Left kidney (tissue), 2 donors: ENCODE data around the gene SNRNP40. TPM values are rescaled to one million over a fixed set of nuclear protein-coding genes. Genes with fewer than 3 reads are reported as not detected.
"Not testable (repeated sequence)": the region's sequence is repeated elsewhere in the genome, so short reads cannot be mapped to it uniquely, and the experiment has no call there.

Experiments
- DNase-seq: peaks from one replicate; pipeline ENCODE4 v3.0.0-alpha.2; 2013
- polyA plus RNA-seq: library from polyadenylated mRNA; unstranded; fragments of 120-200 nt; gene quantifications from one replicate; pipeline ENCODE4 v1.2.1, GENCODE V29; 2013; ENCODE audit not compliant: insufficient read length

Gene SNRNP40
- polyA plus RNA-seq, 1 donor: 82.5 TPM

- DNase-seq: no peak
These were observed 608 bp downstream of the SNRNP40 start for GRCh38 chr1:31295874-31296485.

DNA sequence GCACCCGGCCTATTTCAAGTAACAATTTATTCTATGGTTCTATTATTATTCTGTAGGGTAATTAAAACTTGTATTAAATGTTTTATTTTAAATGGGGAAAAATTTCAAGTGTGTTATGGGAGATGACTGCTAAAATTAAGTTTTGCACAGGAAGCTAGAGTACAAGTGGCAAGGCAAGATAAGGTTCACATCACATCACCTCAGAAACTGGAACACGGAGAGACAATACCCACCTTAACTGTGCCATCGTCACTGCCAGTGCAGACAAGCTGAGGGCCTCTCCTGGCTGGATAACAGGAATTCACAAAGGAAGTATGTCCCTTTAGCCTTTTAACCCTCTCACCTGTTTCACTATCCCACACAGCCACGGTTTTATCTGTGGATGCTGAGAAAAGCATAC is 7.6 kb downstream of the SNRNP40 start:
- no peak for DNase-seq

GRCh38 chr1:31287791-31288190 is 8.8 kb downstream of the SNRNP40 start:
- not testable (repeated sequence) for DNase-seq

DNA sequence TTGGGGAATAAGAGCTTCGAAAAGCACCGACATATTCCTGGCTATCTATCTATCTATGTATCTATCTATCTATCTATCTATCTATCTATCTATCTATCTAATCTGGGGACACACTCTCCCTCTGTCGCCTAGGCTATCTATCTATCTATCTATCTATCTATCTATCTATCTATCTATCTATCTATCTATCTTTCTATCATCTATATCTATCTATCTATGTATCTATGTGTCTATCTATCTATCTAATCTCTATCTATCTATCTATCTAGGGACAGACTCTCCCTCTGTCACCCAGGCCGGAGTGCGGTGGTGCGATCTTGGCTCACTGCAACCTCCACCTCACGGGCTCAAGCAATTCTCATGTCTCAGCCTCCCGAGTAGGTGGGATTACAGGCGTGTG is 14.2 kb downstream of the SNRNP40 start:
- not testable (repeated sequence) for DNase-seq

DNA sequence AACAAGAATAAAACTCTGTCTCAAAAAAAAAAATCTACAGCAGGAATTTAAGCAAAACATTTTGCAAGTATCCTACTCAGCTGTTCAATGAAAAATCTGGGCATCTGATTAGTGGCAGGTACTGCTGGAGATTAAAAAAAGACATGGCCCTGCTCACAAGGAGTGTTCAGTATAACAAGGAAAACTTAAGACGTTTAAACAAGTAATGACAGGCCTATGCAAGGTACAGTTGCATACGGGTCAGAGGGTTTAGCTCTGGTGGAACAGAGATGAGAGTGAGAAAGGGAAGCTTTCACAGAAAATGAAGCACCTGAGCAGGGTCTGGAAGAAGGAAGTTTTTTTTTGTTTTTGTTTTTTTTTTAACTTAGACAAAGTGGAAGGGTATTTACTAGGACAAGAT is 23.0 kb downstream of the SNRNP40 start:
- DNase-seq: no peak

DNA sequence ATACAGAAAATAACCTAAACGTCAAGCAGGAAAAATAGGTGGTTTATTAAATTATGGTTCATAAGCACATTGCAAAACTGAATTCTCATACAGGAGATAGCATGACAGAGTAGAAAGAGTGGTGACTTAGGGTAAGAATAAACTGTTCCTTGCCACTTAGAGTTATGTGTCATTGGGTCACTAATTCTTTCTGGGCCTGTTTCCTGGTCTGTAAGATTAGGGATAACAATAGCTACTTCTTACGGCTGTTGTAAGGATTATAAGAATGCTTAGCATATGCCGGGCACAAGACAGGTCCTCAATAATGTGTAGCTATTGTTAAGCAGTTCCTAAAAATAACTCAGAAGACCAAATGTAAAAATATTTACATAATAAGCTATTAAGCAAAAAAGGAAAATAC is 24.2 kb downstream of the SNRNP40 start:
- no peak for DNase-seq

DNA sequence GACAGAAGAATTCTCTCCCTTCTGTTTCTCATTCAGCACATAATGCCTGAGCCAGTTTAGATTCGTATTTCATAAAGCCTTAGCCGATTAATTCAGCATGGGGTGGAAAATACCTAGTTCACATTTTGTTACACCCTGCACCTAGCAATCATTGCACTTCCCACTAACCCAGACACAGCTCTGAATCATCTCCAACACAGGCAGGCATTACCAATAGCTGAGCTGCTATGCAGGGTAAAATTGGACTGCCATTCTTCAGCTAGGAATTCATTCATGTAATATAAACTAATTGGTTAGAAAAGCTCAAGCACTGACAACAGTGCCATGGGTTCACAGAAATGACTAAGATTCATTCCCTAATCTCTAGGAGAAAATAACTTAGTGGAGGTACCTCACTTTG is 30.0 kb downstream of the SNRNP40 start:
- no peak for DNase-seq

DNA sequence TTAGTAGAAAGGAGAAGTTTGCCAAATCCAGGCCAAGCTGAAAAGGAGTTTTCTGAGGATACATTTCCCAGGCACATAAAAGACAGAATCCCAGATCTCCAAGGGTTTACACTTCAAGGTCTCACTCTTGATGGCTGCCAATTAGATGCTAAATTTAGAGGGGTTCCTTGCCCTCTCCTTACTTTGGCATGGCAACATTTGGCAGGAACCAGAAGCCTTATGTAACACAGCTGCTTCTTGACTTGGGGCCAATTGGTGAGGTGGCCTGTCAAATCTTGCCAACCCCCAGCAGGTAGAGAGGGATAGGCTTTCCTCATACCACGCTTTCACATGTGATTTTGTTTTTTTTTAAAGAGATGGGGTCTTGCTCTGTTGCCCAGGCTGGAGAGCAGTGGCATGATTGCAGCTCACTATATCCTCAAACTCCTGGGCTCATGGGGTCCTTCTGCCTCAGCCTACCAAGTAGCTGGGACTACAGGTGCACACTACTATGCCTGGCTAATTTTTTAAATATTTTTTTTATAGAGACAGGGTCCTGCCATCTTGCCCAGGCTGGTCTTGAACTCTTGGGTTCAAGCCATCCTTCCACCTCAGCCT is 31.7 kb downstream of the SNRNP40 start:
- no peak for DNase-seq

DNA sequence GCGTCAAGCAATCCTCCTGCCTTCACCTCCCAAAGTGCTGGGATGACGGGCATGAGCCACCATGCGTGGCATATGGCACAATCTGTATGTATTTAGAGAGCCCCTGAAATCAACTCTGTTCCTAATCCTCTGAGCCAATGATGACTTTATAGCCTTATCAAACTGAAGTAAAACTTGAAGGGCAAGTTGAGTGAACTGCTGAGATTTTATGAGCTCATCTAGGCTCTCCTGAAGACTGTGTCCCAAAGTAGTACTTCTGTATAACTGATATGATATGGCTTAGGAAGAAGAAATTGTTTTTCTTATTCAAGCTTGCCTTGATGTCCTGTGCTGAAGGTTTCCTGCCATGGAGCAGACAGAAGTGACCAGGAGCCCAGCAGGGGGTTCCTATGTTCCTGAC is 33.2 kb downstream of the SNRNP40 start:
- DNase-seq: no peak

- not testable (repeated sequence) for DNase-seq
These were observed 34.2 kb downstream of the SNRNP40 start for GRCh38 chr1:31262393-31262792.

DNA sequence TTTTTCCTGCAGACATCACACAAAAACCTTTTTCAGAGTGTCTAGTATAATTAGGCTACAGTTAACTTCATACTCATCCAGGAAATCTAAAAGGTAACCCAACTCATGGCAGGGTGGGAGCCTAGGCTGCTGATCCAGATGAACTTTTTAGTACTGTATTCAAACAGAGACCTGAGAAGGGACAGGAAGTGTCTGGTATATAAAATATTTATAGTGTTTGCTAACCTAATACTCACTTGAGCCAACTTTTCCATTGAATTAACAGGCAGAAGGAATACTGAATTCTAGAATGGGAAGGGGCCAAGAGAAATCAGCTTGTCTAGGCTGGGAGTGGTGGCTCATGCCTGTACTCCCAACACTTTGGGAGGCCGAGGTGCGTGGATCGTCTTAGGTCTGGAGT is 34.7 kb downstream of the SNRNP40 start:
- DNase-seq: no peak

DNA sequence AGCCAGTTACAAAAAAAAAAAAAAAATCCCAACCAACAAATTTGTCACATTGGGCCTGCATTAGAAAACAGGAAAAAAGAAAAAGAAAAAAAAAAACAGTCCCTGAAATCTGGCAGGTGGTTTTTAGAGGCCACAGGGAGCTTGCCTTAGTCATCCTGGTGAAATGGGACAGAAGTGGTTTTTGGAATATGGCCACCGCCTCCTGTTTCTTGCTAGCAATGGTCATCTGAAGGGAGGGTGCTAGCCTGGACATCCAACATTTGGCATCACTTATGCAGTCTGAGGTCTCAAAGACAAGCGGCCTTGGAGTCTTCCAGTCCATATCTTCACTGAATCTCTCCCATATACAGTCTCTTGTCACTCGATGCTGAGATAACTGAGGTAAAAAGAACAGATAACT is 36.8 kb downstream of the SNRNP40 start:
- no peak for DNase-seq

DNA sequence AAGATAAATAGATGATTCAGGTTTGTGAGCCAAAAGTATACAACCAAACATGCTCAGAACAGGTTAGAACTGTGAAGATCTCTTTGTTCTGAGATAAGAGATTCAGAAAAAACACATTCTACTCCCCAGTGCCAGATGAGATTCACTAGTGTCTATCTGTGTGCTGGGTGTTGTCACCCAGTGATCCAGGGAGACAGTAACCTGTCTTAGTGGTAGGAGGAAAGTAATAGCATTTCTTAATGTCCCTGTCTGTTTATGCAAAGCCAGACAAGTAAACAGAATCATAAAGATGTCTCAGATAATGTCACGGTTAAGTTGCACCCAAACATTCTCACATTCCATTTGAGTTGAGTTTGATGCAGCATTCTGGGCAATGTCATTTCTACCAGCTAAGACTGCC is 38.0 kb downstream of the SNRNP40 start:
- DNase-seq: no peak

DNA sequence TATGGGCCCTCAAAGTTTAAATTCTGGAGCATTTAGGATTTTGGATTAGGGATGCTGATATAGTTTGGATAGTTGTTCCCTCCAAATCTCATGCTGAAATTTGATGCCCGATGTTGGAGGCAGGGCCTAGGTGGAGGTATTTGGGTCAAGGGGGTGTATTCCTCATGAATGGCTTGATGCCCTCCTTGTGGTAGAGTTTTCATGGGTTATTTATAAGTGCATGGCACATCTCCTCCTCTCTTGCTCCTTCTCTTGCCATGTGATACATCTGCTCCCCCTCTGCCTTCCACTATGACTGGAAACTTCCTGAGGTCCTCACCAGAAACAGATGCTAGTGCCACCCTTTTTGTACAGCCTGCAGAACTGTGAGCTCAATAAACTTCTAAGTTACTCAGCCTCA is 39.4 kb downstream of the SNRNP40 start:
- DNase-seq: no peak

GRCh38 chr1:31249854-31250253 is 46.7 kb downstream of the SNRNP40 start:
- no peak for DNase-seq

GRCh38 chr1:31248276-31248675 is 48.3 kb downstream of the SNRNP40 start:
- DNase-seq: no peak

- no peak for DNase-seq
These were observed 52.3 kb downstream of the SNRNP40 start for GRCh38 chr1:31244326-31244725.

GRCh38 chr1:31243501-31244286 is 52.9 kb downstream of the SNRNP40 start:
- no peak for DNase-seq

DNA sequence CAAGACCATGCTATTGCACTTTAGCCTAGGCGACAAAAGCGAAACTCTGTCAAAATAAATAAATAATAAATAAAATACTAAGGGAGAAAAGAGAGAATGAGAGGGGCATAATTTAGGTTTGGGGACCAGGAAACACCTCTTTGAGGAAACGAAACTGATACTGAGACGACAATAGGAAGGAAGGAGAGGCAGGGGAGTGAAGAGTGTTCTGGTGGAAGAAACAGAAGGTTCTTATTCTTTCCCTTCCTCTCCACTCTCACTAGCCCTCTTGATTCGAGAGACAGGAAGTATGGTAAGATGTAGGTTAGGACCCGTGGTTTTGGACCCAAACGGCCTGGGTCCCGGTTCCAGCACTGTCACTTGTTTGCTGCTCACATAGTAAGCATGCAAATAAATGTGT is 55.3 kb downstream of the SNRNP40 start:
- DNase-seq: no peak

DNA sequence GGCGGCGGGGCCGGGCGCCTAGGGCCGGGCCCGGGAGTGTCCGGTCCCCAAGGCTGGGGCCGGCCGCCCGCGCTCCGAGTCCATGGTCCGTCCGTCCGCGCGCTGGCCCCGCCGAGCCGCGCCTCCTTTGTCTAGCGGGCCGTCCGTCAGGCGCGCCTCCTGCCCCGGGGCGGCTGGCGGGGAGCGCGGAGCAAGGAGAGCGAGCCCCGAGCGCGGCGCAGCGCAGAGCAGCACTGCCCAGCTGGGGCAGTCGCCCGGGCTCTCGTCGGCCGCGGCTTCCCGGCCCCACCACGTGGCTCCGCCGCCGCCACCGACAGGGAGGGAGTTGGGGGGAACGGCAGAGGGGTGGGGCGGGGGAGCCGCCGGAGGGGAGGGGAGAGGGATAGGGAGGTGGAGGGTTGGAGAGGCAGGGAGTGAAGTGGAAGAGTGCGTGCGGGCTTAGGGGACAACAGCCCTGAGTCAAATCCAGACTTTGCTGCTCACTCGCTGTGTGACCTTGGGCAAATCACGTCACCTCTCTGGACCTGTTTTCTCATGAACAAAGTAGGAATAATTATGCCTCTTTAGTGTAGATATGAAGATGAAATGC is 56.8 kb downstream of the SNRNP40 start, which contains the start of gene NKAIN1:
NKAIN1 (minus strand) TSS at position 235 of the 589 bp plus-strand sequence. CDS start 340 bp downstream, outside the sequence.
- DNase-seq: peak; percentile 20

DNA sequence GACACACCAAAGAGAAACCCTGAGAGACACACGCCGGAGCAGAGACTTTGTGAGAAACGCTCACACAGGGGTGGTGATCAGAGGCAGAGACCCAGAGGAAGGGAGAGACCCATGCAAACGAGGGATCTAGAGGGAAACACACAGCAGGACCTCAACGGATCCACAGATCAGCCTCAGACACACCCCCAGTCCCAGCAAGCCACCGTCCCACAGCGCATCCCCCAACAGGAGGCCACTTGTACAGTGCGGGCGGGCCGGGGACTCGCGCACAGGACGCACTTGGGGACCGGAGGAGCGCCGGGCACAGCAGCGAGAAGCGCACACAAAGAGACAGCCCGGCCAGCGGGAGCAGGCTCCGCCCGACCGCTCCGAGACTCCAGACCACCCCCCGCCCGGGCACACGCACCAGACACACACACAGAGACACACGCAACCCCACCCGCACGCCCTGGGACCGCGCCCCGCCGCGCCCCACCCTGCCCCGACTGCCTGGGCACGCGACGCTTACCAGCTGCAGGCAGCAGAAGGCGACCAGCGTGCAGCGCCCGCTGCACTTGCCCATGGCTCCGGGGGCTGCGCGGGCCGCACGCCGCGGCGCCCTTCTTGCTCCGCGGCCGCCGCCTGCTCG is 57.5 kb downstream of the SNRNP40 start:
- no peak for DNase-seq

DNA sequence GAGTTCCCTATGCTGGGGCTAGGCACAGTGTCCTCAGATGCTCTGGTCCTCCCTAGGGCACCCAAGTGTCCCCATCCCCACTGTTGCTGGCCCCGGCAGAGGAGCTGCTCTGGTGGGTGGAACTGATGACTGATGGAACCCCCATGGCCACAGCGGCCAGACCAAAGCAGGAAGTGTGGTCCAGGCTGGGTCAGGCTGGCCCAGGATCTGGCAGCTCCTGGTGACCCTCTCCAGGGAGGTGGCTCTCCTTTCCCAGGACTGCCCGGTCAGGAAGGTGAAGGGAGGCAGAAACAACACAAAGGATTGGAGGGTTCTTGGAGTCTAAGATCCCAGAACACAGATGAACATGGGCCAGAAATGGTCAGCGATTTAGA is 58.0 kb downstream of the SNRNP40 start:
- no peak for DNase-seq

- DNase-seq: no peak
These were observed 61.7 kb downstream of the SNRNP40 start for GRCh38 chr1:31234870-31235269.
